ENCODE measurements around the gene ATP1B3. TPM values are rescaled to one million over a fixed set of nuclear protein-coding genes. Genes with fewer than 3 reads are reported as not detected.

Gene ATP1B3
- total RNA-seq, 2 experiments from 2014 or later, result 22.2 to 22.5 TPM

- H3K4me1 Mint-ChIP-seq (ENCODE audit: low read depth), result no peaks in the 10 kb centered on the region
- DNase-seq, result no peak
- no peak overlapping the region for H3K27ac ChIP-seq (ENCODE audit: low read depth in 1 of 2, low read length in 2 of 2)
- ChIA-PET CTCF (interaction anchor here (1.5 kb wide), 1 partner anchor 317 kb away, joined by 3 read pairs; no protein-coding TSS in a partner anchor), POLR2A (no interaction called here)
- H3K9me3 ChIP-seq (ENCODE audit: control insufficient read depth in 1 of 2, insufficient read depth in 1 of 2, low read length in 2 of 2), result no peaks in the 10 kb centered on the region
- no peaks in the 10 kb centered on the region for H3K4me1 ChIP-seq (ENCODE audit: insufficient read depth, low read length)
- no peak overlapping the region for H3K4me3 Mint-ChIP-seq
- no peak for TF ChIP-seq CTCF (IDR thresholded peaks at IDR 0.05)
- H3K36me3 Mint-ChIP-seq (ENCODE audit: low read depth), result peaks cover 45% of the 10 kb centered on the region
- no peak overlapping the region for H3K27ac Mint-ChIP-seq
- no peak overlapping the region for H3K4me3 ChIP-seq (ENCODE audit: low read length)
- intact Hi-C loops (cut with DNase I, micrococcal nuclease), result loop anchor here in 1 of 2 experiments (5.0 kb wide), 1 partner anchor 319 kb away; no protein-coding TSS in a partner anchor
- no peaks in the 10 kb centered on the region for H3K27me3 ChIP-seq (ENCODE audit: control insufficient read depth in 1 of 2, insufficient read depth in 2 of 2, low read length in 2 of 2)
- ATAC-seq (ENCODE audit: poor library complexity), result no peak
- H3K27me3 Mint-ChIP-seq, result no peaks in the 10 kb centered on the region
- H3K36me3 ChIP-seq (ENCODE audit: insufficient read depth, low read length), result peaks cover 17% of the 10 kb centered on the region
- no peaks in the 10 kb centered on the region for H3K9me3 Mint-ChIP-seq
These were observed 86.9 kb downstream of the ATP1B3 start for GRCh38 chr3:141963301-141963700.

- Histone ChIP-seq H3K27me3 (ENCODE audit: control insufficient read depth in 1 of 2, insufficient read depth in 2 of 2, low read length in 2 of 2) (no peaks in the 10 kb centered on the region), H3K27ac (ENCODE audit: low read depth in 1 of 2, low read length in 2 of 2) (no peak overlapping the region), H3K4me1 (ENCODE audit: insufficient read depth, low read length) (no peaks in the 10 kb centered on the region), H3K36me3 (ENCODE audit: insufficient read depth, low read length) (peaks cover 10% of the 10 kb centered on the region), H3K9me3 (ENCODE audit: control insufficient read depth in 1 of 2, insufficient read depth in 1 of 2, low read length in 2 of 2) (no peaks in the 10 kb centered on the region), H3K4me3 (ENCODE audit: low read length) (no peak overlapping the region)
- Mint-ChIP-seq H3K27me3 (no peaks in the 10 kb centered on the region), H3K9me3 (no peaks in the 10 kb centered on the region), H3K27ac (no peak overlapping the region), H3K4me3 (no peak overlapping the region), H3K36me3 (ENCODE audit: low read depth) (peaks cover 37% of the 10 kb centered on the region), H3K4me1 (ENCODE audit: low read depth) (no peaks in the 10 kb centered on the region)
- intact Hi-C loops (cut with DNase I, micrococcal nuclease), result no loop called here
- ATAC-seq (ENCODE audit: poor library complexity), result no peak
- ChIA-PET CTCF (no interaction called here), POLR2A (no interaction called here)
- TF ChIP-seq CTCF (IDR thresholded peaks at IDR 0.05), result no peak
- DNase-seq, result no peak
These were observed 89.0 kb downstream of the ATP1B3 start for GRCh38 chr3:141965471-141965870.

- Mint-ChIP-seq H3K9me3 (no peaks in the 10 kb centered on the region), H3K36me3 (ENCODE audit: low read depth) (peaks cover 45% of the 10 kb centered on the region), H3K27me3 (no peaks in the 10 kb centered on the region), H3K4me1 (ENCODE audit: low read depth) (no peaks in the 10 kb centered on the region), H3K27ac (no peak overlapping the region), H3K4me3 (no peak overlapping the region)
- H3K27ac ChIP-seq (ENCODE audit: low read depth in 1 of 2, low read length in 2 of 2), result no peak overlapping the region
- TF ChIP-seq CTCF (IDR thresholded peaks at IDR 0.05), result no peak
- H3K27me3 ChIP-seq (ENCODE audit: control insufficient read depth in 1 of 2, insufficient read depth in 2 of 2, low read length in 2 of 2), result no peaks in the 10 kb centered on the region
- ChIA-PET POLR2A (interaction anchor here (0.8 kb wide), 1 partner anchor 9 kb away, joined by 3 read pairs; no protein-coding TSS in a partner anchor), CTCF (no interaction called here)
- no peaks in the 10 kb centered on the region for H3K4me1 ChIP-seq (ENCODE audit: insufficient read depth, low read length)
- intact Hi-C loops (cut with DNase I, micrococcal nuclease), result no loop called here
- H3K9me3 ChIP-seq (ENCODE audit: control insufficient read depth in 1 of 2, insufficient read depth in 1 of 2, low read length in 2 of 2), result no peaks in the 10 kb centered on the region
- no peak overlapping the region for H3K4me3 ChIP-seq (ENCODE audit: low read length)
- ATAC-seq (ENCODE audit: poor library complexity), result no peak
- no peak for DNase-seq
- H3K36me3 ChIP-seq (ENCODE audit: insufficient read depth, low read length), result no peaks in the 10 kb centered on the region
These were observed 93.3 kb downstream of the ATP1B3 start for GRCh38 chr3:141969711-141970110.
